CD14-positive monocyte (primary cell): ENCODE results near the gene NKAIN2. TPM values are rescaled to one million over a fixed set of nuclear protein-coding genes. Genes with fewer than 3 reads are reported as not detected.

Experiments used
- DNase-seq, 3 donors: peaks; one replicate each; pipeline ENCODE4 v3.0.0-alpha.2; 2011 to 2022
- H2AFZ ChIP-seq: 2 replicates; pipeline ENCODE4 v1.6.0; 2012; ENCODE audit warnings: mild to moderate bottlenecking, low read depth, low read length, inconsistent platforms; ENCODE audit not compliant: insufficient read depth, poor library complexity, severe bottlenecking
- H3K27ac ChIP-seq, 2 donors: 1 replicate in 1 of 2; 2 replicates in 1 of 2; pipeline ENCODE4 v1.5.1; 2012 to 2013; ENCODE audit warnings: low read length in 2 of 2, control low read depth in 1 of 2, inconsistent platforms in 1 of 2, low read depth in 1 of 2, mild to moderate bottlenecking in 1 of 2
- H3K27me3 ChIP-seq, 2 donors: one replicate each; pipeline versions ENCODE4 v1.6.0 to v1.6.1; 2011 to 2013; ENCODE audit warnings: low read length in 2 of 2; ENCODE audit not compliant: control insufficient read depth in 2 of 2, insufficient read depth in 2 of 2
- H3K36me3 ChIP-seq, 2 donors: replicated peaks in 1 of 2; 1 replicate in 1 of 2; 2 replicates in 1 of 2; pipeline versions ENCODE4 v1.5.1 to v1.6.1; 2012 to 2013; ENCODE audit warnings: low read length in 2 of 2, control low read depth in 1 of 2, inconsistent platforms in 1 of 2, mild to moderate bottlenecking in 1 of 2; ENCODE audit not compliant: insufficient read depth in 2 of 2, control insufficient read depth in 1 of 2
- H3K4me1 ChIP-seq, 2 donors: 1 replicate in 1 of 2; 2 replicates in 1 of 2; pipeline versions ENCODE4 v1.5.1 to v1.6.1; 2012 to 2013; ENCODE audit warnings: low read length in 2 of 2, control low read depth in 1 of 2, inconsistent platforms in 1 of 2, mild to moderate bottlenecking in 1 of 2, moderate library complexity in 1 of 2; ENCODE audit not compliant: insufficient read depth in 2 of 2, control insufficient read depth in 1 of 2
- H3K4me2 ChIP-seq: replicated peaks from 2 replicates; pipeline ENCODE3; 2012; ENCODE audit warnings: low read length, moderate library complexity, mild to moderate bottlenecking; ENCODE audit not compliant: poor library complexity, severe bottlenecking; ENCODE audit errors: extremely low read depth
- H3K4me3 ChIP-seq, 3 experiments: fragments of 200-600 bp in 1 of 3; sonication (generic) in 1 of 3; replicated peaks in 1 of 3; 1 replicate in 2 of 3; 2 replicates in 1 of 3; pipeline ENCODE4 v1.5.1; 2011 to 2013; ENCODE audit warnings: low read length in 3 of 3, mild to moderate bottlenecking in 3 of 3, control low read depth in 2 of 3, low read depth in 2 of 3, inconsistent platforms in 1 of 3, moderate library complexity in 1 of 3
- H3K79me2 ChIP-seq: 2 replicates; pipeline ENCODE4 v1.6.0; 2012; ENCODE audit warnings: mild to moderate bottlenecking, control low read depth, inconsistent platforms, low read length, moderate library complexity; ENCODE audit not compliant: insufficient read depth
- H3K9ac ChIP-seq: 2 replicates; pipeline ENCODE4 v1.6.0; 2017; ENCODE audit warnings: low read length, mild to moderate bottlenecking; ENCODE audit not compliant: insufficient read depth, poor library complexity, severe bottlenecking
- H3K9me3 ChIP-seq, 2 donors: replicated peaks in 1 of 2; 1 replicate in 1 of 2; 2 replicates in 1 of 2; pipeline versions ENCODE4 v1.5.1 to v1.6.1; 2012 to 2013; ENCODE audit warnings: low read length in 2 of 2, control low read depth in 1 of 2; ENCODE audit not compliant: control insufficient read depth in 1 of 2, insufficient read depth in 1 of 2
- H4K20me1 ChIP-seq: 2 replicates; pipeline ENCODE4 v1.6.0; 2012; ENCODE audit warnings: mild to moderate bottlenecking, low read length, control low read depth, moderate library complexity; ENCODE audit not compliant: insufficient read depth
- H3K27ac Mint-ChIP-seq, 7 donors: one replicate each; pipeline ENCODE4 v1.8.0; 2020; ENCODE audit warnings: mild to moderate bottlenecking in 7 of 7, mixed read lengths in 7 of 7, moderate library complexity in 6 of 7, inconsistent platforms in 2 of 7
- H3K27me3 Mint-ChIP-seq, 3 donors: one replicate each; pipeline ENCODE4 v1.8.0; 2021 to 2022; ENCODE audit warnings: low read depth in 3 of 3, mild to moderate bottlenecking in 3 of 3, mixed read lengths in 3 of 3, moderate library complexity in 3 of 3, inconsistent platforms in 1 of 3
- H3K36me3 Mint-ChIP-seq, 2 donors: one replicate each; pipeline ENCODE4 v1.8.0; 2020; ENCODE audit warnings: mixed read lengths in 2 of 2, inconsistent platforms in 1 of 2, mild to moderate bottlenecking in 1 of 2
- H3K4me1 Mint-ChIP-seq: one replicate; pipeline ENCODE4 v1.8.0; 2020; ENCODE audit warnings: mild to moderate bottlenecking, mixed read lengths
- H3K4me3 Mint-ChIP-seq, 2 donors: one replicate each; pipeline ENCODE4 v1.8.0; 2020; ENCODE audit warnings: mild to moderate bottlenecking in 2 of 2, mixed read lengths in 2 of 2, moderate library complexity in 1 of 2
- H3K9me3 Mint-ChIP-seq, 7 donors: one replicate each; pipeline ENCODE4 v1.8.0; 2020 to 2022; ENCODE audit warnings: mixed read lengths in 7 of 7, mild to moderate bottlenecking in 6 of 7, moderate library complexity in 6 of 7, inconsistent platforms in 2 of 7
- CTCF ChIP-seq: fragments of 200-600 bp; IDR thresholded peaks from one replicate; pipeline ENCODE4 v1.8.0; 2022; ENCODE audit warnings: antibody characterized with exemption, mild to moderate bottlenecking
- WGBS: methylation state at CpG from one replicate; pipeline ENCODE4 v1.1.5; 2013; ENCODE audit warnings: missing lambda C conversion rate; ENCODE audit not compliant: insufficient coverage; 5-methylcytosine and 5-hydroxymethylcytosine counted together
- intact Hi-C, 2 donors: fragments of 100-400 bp; cut with micrococcal nuclease; formaldehyde crosslinking; loops; one replicate each; pipeline versions ENCODE4 v1.15.0 to v1.15.1; 2023
- polyA plus RNA-seq, 3 donors: library from polyadenylated mRNA; depleted of rRNA in 1 of 3; unstranded in 2 of 3; stranded (reverse) in 1 of 3; fragments of 300-500 nt in 2 of 3; fragments of >200 nt in 1 of 3; fragmentation: Illumina TruSeq in 2 of 3; gene quantifications; 1 replicate in 2 of 3; 2 replicates in 1 of 3; pipeline ENCODE4 v1.2.3, GENCODE V29; 2012 to 2021

Gene NKAIN2
- polyA plus RNA-seq, 3 donors = not detected

GRCh38 chr6:123844011-123844410 is 40.3 kb downstream of the NKAIN2 start:
- Mint-ChIP-seq H3K4me1 (no peaks in the 10 kb centered on the region), H3K4me3 (no peak overlapping the region), H3K9me3 (peaks cover 0 to 8% (median 2%) of the 10 kb centered on the region in 7 donors), H3K27ac (no peak overlapping the region), H3K27me3 (no peaks in the 10 kb centered on the region), H3K36me3 (no peaks in the 10 kb centered on the region)
- no peak for TF ChIP-seq CTCF
- intact Hi-C loops = no loop called here
- no peaks in the 10 kb centered on the region for H3K36me3 ChIP-seq
- H3K4me3 ChIP-seq = no peak overlapping the region
- no peak overlapping the region for H2AFZ ChIP-seq
- H3K4me2 ChIP-seq = no peak overlapping the region
- no peaks in the 10 kb centered on the region for H4K20me1 ChIP-seq
- H3K4me1 ChIP-seq = no peaks in the 10 kb centered on the region
- no peaks in the 10 kb centered on the region for H3K79me2 ChIP-seq
- H3K27ac ChIP-seq = no peak overlapping the region
- no peaks in the 10 kb centered on the region for H3K27me3 ChIP-seq
- no peaks in the 10 kb centered on the region for H3K9me3 ChIP-seq
- no peak overlapping the region for H3K9ac ChIP-seq
- WGBS = 86% methylated on average over 1 of the region's 5 CpGs
- DNase-seq = no peak

- WGBS = no CpG with 5 or more reads among the region's 2 CpGs
Measured at GRCh38 chr6:123848347-123848746, 44.7 kb downstream of the NKAIN2 start.

More at GRCh38 chr6:123848347-123848746, 44.7 kb downstream of the NKAIN2 start:
- H3K9me3 Mint-ChIP-seq = peaks cover 2 to 11% (median 4%) of the 10 kb centered on the region in 7 donors
- H3K4me1 ChIP-seq = no peaks in the 10 kb centered on the region
- H3K9ac ChIP-seq = no peak overlapping the region
- no peak overlapping the region for H3K27ac ChIP-seq
- H3K27ac Mint-ChIP-seq = no peak overlapping the region
- no peaks in the 10 kb centered on the region for H4K20me1 ChIP-seq
- no peaks in the 10 kb centered on the region for H3K4me1 Mint-ChIP-seq
- H2AFZ ChIP-seq = no peak overlapping the region
- TF ChIP-seq CTCF = no peak
- intact Hi-C loops = no loop called here
- no peak for DNase-seq
- H3K9me3 ChIP-seq = no peaks in the 10 kb centered on the region
- H3K4me3 Mint-ChIP-seq = no peak overlapping the region
- H3K27me3 ChIP-seq = no peaks in the 10 kb centered on the region
- no peak overlapping the region for H3K4me2 ChIP-seq
- no peaks in the 10 kb centered on the region for H3K36me3 Mint-ChIP-seq
- H3K27me3 Mint-ChIP-seq = peaks cover 0 to 2% (median 0%) of the 10 kb centered on the region in 3 donors
- H3K36me3 ChIP-seq = no peaks in the 10 kb centered on the region
- no peak overlapping the region for H3K4me3 ChIP-seq
- no peaks in the 10 kb centered on the region for H3K79me2 ChIP-seq
